Measurements from ENCODE around the gene NUP160. TPM values are rescaled to one million over a fixed set of nuclear protein-coding genes. Genes with fewer than 3 reads are reported as not detected.
"Not testable (repeated sequence)": the region's sequence is repeated elsewhere in the genome, so short reads cannot be mapped to it uniquely, and the experiment has no call there.

NUP160 gene
- total RNA-seq, 2 experiments from 2014 or later = 60.0 to 64.6 TPM

GRCh38 chr11:47769556-47769955 lies 78.6 kb downstream of the NUP160 start:
- Mint-ChIP-seq H3K4me1 (peaks cover 16% of the 10 kb centered on the region), H3K27ac (peak overlapping the region; percentile 12), H3K36me3 (peaks cover 24% of the 10 kb centered on the region)
- not testable (repeated sequence) for H3K27me3 Mint-ChIP-seq; H3K9me3 Mint-ChIP-seq (ENCODE audit: low read depth); DNase-seq; ATAC-seq; H3K4me3 Mint-ChIP-seq
- CTCF ChIA-PET = interaction anchor here (1.0 to 1.3 kb wide), 2 partner anchors 19 to 22 kb away, joined by 3 to 4 read pairs; no protein-coding TSS in a partner anchor

- Mint-ChIP-seq H3K27me3 (no peaks in the 10 kb centered on the region), H3K9me3 (ENCODE audit: low read depth) (no peaks in the 10 kb centered on the region), H3K36me3 (peaks cover 28% of the 10 kb centered on the region), H3K4me3 (peak overlapping the region; percentile 96), H3K27ac (peak overlapping the region; percentile 99), H3K4me1 (peaks cover 21% of the 10 kb centered on the region)
- DNase-seq (peak; percentile 61), ATAC-seq (no peak)
- CTCF ChIA-PET = interaction anchor here (0.8 to 1.5 kb wide), 2 partner anchors 80 to 85 kb away, joined by 3 read pairs; partner anchors contain the start of gene NUP160
Measured at GRCh38 chr11:47768101-47768612, 80.0 kb downstream of the NUP160 start.

GRCh38 chr11:47766509-47767227 lies 81.5 kb downstream of the NUP160 start:
- no peaks in the 10 kb centered on the region for H3K9me3 Mint-ChIP-seq (ENCODE audit: low read depth)
- H3K4me1 Mint-ChIP-seq = peaks cover 21% of the 10 kb centered on the region
- CTCF ChIA-PET = interaction anchor here (1.0 to 1.5 kb wide), 2 partner anchors 51 to 86 kb away, joined by 3 to 5 read pairs; partner anchors contain the start of gene AGBL2
- H3K27ac Mint-ChIP-seq = peak overlapping the region; percentile 99
- DNase-seq (peak; percentile 87), ATAC-seq (peak; percentile 43)
- H3K4me3 Mint-ChIP-seq = peak overlapping the region; percentile 96
- no peaks in the 10 kb centered on the region for H3K27me3 Mint-ChIP-seq
- H3K36me3 Mint-ChIP-seq = peaks cover 31% of the 10 kb centered on the region

GRCh38 chr11:47765086-47765485 lies 83.1 kb downstream of the NUP160 start:
- CTCF ChIA-PET = no interaction called here
- peak overlapping the region; percentile 99 for H3K27ac Mint-ChIP-seq
- DNase-seq (peak; percentile 48), ATAC-seq (no peak)
- no peaks in the 10 kb centered on the region for H3K9me3 Mint-ChIP-seq (ENCODE audit: low read depth)
- peak overlapping the region; percentile 96 for H3K4me3 Mint-ChIP-seq
- H3K27me3 Mint-ChIP-seq = no peaks in the 10 kb centered on the region
- peaks cover 23% of the 10 kb centered on the region for H3K4me1 Mint-ChIP-seq
- peaks cover 45% of the 10 kb centered on the region for H3K36me3 Mint-ChIP-seq

- CTCF ChIA-PET = interaction anchor here (0.7 kb wide), 1 partner anchor 572 kb away, joined by 4 read pairs; no protein-coding TSS in a partner anchor
- not testable (repeated sequence) for H3K27ac Mint-ChIP-seq; H3K4me3 Mint-ChIP-seq; H3K9me3 Mint-ChIP-seq (ENCODE audit: low read depth); H3K4me1 Mint-ChIP-seq; ATAC-seq; DNase-seq; H3K27me3 Mint-ChIP-seq
- peaks cover 67% of the 10 kb centered on the region for H3K36me3 Mint-ChIP-seq
Measured at GRCh38 chr11:47759291-47759690, 88.9 kb downstream of the NUP160 start.

- no peaks in the 10 kb centered on the region for H3K27me3 Mint-ChIP-seq
- DNase-seq = no peak
- no peak overlapping the region for H3K4me3 Mint-ChIP-seq
- no peak overlapping the region for H3K27ac Mint-ChIP-seq
- no peak for ATAC-seq
- H3K9me3 Mint-ChIP-seq (ENCODE audit: low read depth) = no peaks in the 10 kb centered on the region
- CTCF ChIA-PET = interaction anchor here (1.4 kb wide), 1 partner anchor 97 kb away, joined by 3 read pairs; no protein-coding TSS in a partner anchor
- H3K4me1 Mint-ChIP-seq = peaks cover 8% of the 10 kb centered on the region
- peaks cover 75% of the 10 kb centered on the region for H3K36me3 Mint-ChIP-seq
Measured at GRCh38 chr11:47756208-47756607, 91.9 kb downstream of the NUP160 start.

GRCh38 chr11:47750725-47751124 lies 97.4 kb downstream of the NUP160 start:
- Mint-ChIP-seq H3K4me1 (peaks cover 9% of the 10 kb centered on the region), H3K27ac (peak overlapping the region; percentile 17), H3K9me3 (ENCODE audit: low read depth) (no peaks in the 10 kb centered on the region), H3K36me3 (peaks cover 52% of the 10 kb centered on the region), H3K27me3 (no peaks in the 10 kb centered on the region), H3K4me3 (no peak overlapping the region)
- DNase-seq (no peak), ATAC-seq (no peak)
- CTCF ChIA-PET = no interaction called here

- peaks cover 61% of the 10 kb centered on the region for H3K36me3 Mint-ChIP-seq
- H3K27me3 Mint-ChIP-seq; H3K4me3 Mint-ChIP-seq; H3K9me3 Mint-ChIP-seq (ENCODE audit: low read depth); H3K27ac Mint-ChIP-seq; CTCF ChIA-PET; ATAC-seq; H3K4me1 Mint-ChIP-seq; DNase-seq: not testable (repeated sequence)
Measured at GRCh38 chr11:47742494-47742893, 105.7 kb downstream of the NUP160 start.

- H3K4me3 Mint-ChIP-seq; H3K27me3 Mint-ChIP-seq; H3K9me3 Mint-ChIP-seq (ENCODE audit: low read depth); CTCF ChIA-PET; DNase-seq; H3K4me1 Mint-ChIP-seq; H3K27ac Mint-ChIP-seq; ATAC-seq: not testable (repeated sequence)
- peaks cover 54% of the 10 kb centered on the region for H3K36me3 Mint-ChIP-seq
Measured at GRCh38 chr11:47737817-47738216, 110.3 kb downstream of the NUP160 start.

GRCh38 chr11:47732271-47732670 lies 115.9 kb downstream of the NUP160 start:
- Mint-ChIP-seq H3K4me3 (no peak overlapping the region), H3K27me3 (no peaks in the 10 kb centered on the region), H3K27ac (no peak overlapping the region), H3K4me1 (peaks cover 2% of the 10 kb centered on the region), H3K36me3 (peaks cover 61% of the 10 kb centered on the region), H3K9me3 (ENCODE audit: low read depth) (no peaks in the 10 kb centered on the region)
- ATAC-seq = no peak
- CTCF ChIA-PET = interaction anchor here (1.0 kb wide), 1 partner anchor 9 kb away, joined by 4 read pairs; no protein-coding TSS in a partner anchor
- no peak for DNase-seq

- no peaks in the 10 kb centered on the region for H3K9me3 Mint-ChIP-seq (ENCODE audit: low read depth)
- no peak overlapping the region for H3K27ac Mint-ChIP-seq
- no peak for ATAC-seq
- peaks cover 58% of the 10 kb centered on the region for H3K36me3 Mint-ChIP-seq
- no peak overlapping the region for H3K4me3 Mint-ChIP-seq
- no peak for DNase-seq
- no peaks in the 10 kb centered on the region for H3K27me3 Mint-ChIP-seq
- H3K4me1 Mint-ChIP-seq = peaks cover 4% of the 10 kb centered on the region
- CTCF ChIA-PET = interaction anchor here (1.0 kb wide), 1 partner anchor 8 kb away, joined by 4 read pairs; no protein-coding TSS in a partner anchor
Measured at GRCh38 chr11:47731475-47731874, 116.7 kb downstream of the NUP160 start.

Data from activated CD8-positive, alpha-beta memory T cell treated with anti-CD3 and anti-CD28 coated beads, Interleukin-2, amount 10 ng/mL, durations not matched to agents 7 days and 5 days (primary cell).